Memory B cell (primary cell): ENCODE measurements around the gene GRB14.
A peak's percentile ranks its signal among the peaks of the same experiment; 100 is the strongest.
"Not testable (repeated sequence)": the region's sequence is repeated elsewhere in the genome, so short reads cannot be mapped to it uniquely, and the experiment has no call there.

ENCODE experiments used
- ATAC-seq: fragments of 150-1000 bp; cut with Tn5 transposase; 2 replicates; pipeline ENCODE4 v1.10.0; 2021; ENCODE audit warnings: low read depth, mild to moderate bottlenecking, moderate library complexity
- DNase-seq, 2 donors: peaks; one replicate each; pipeline ENCODE4 v3.0.0; 2022; ENCODE audit warnings: low spot score in 2 of 2
- H3K27ac Mint-ChIP-seq: one replicate; pipeline ENCODE4 v1.8.0; 2022; ENCODE audit warnings: mild to moderate bottlenecking, moderate library complexity, mixed read lengths
- H3K27me3 Mint-ChIP-seq: one replicate; pipeline ENCODE4 v1.8.0; 2022; ENCODE audit warnings: mixed read lengths
- H3K36me3 Mint-ChIP-seq: one replicate; pipeline ENCODE4 v1.8.0; 2022; ENCODE audit warnings: mild to moderate bottlenecking, mixed read lengths
- H3K4me1 Mint-ChIP-seq: one replicate; pipeline ENCODE4 v1.8.0; 2022; ENCODE audit warnings: mixed read lengths
- H3K4me3 Mint-ChIP-seq: one replicate; pipeline ENCODE4 v1.8.0; 2022; ENCODE audit warnings: mild to moderate bottlenecking, moderate library complexity, mixed read lengths
- H3K9me3 Mint-ChIP-seq: one replicate; pipeline ENCODE4 v1.8.0; 2022; ENCODE audit warnings: mixed read lengths

GRB14 gene

GRCh38 chr2:164642268-164642667 is 21.0 kb upstream of the GRB14 start:
- Mint-ChIP-seq H3K36me3 (peaks cover 5% of the 10 kb centered on the region), H3K27me3 (peaks cover 2% of the 10 kb centered on the region), H3K9me3 (peaks cover 16% of the 10 kb centered on the region), H3K4me3 (no peak overlapping the region), H3K4me1 (no peaks in the 10 kb centered on the region), H3K27ac (no peak overlapping the region)
- ATAC-seq, result no peak
- no peak for DNase-seq

- H3K36me3 Mint-ChIP-seq, H3K27ac Mint-ChIP-seq, H3K4me3 Mint-ChIP-seq, H3K27me3 Mint-ChIP-seq, ATAC-seq, H3K9me3 Mint-ChIP-seq, DNase-seq, H3K4me1 Mint-ChIP-seq: not testable (repeated sequence)
These were observed 7.0 kb upstream of the GRB14 start for GRCh38 chr2:164628319-164628718.

GRCh38 chr2:164625378-164625971 is 4.2 kb upstream of the GRB14 start:
- Mint-ChIP-seq H3K4me1 (peaks cover 3% of the 10 kb centered on the region), H3K9me3 (peaks cover 2% of the 10 kb centered on the region), H3K27me3 (peaks cover 9% of the 10 kb centered on the region), H3K4me3 (no peak overlapping the region), H3K36me3 (no peaks in the 10 kb centered on the region), H3K27ac (no peak overlapping the region)
- ATAC-seq (no peak), DNase-seq (no peak)

- H3K36me3 Mint-ChIP-seq, result no peaks in the 10 kb centered on the region
- ATAC-seq, result no peak
- no peaks in the 10 kb centered on the region for H3K9me3 Mint-ChIP-seq
- no peak overlapping the region for H3K4me3 Mint-ChIP-seq
- peaks cover 10% of the 10 kb centered on the region for H3K27me3 Mint-ChIP-seq
- no peak for DNase-seq
- peaks cover 3% of the 10 kb centered on the region for H3K4me1 Mint-ChIP-seq
- no peak overlapping the region for H3K27ac Mint-ChIP-seq
These were observed 3.0 kb upstream of the GRB14 start for GRCh38 chr2:164624316-164624715.

GRCh38 chr2:164622338-164623106 is 1.2 kb upstream of the GRB14 start:
- Mint-ChIP-seq H3K36me3 (no peaks in the 10 kb centered on the region), H3K27ac (no peak overlapping the region), H3K4me3 (peak overlapping the region; percentile 78), H3K4me1 (peaks cover 3% of the 10 kb centered on the region), H3K27me3 (peaks cover 12% of the 10 kb centered on the region), H3K9me3 (no peaks in the 10 kb centered on the region)
- DNase-seq (no peak), ATAC-seq (no peak)

GRCh38 chr2:164621764-164622105 is 453 bp upstream of the GRB14 start:
- no peak for DNase-seq
- no peaks in the 10 kb centered on the region for H3K9me3 Mint-ChIP-seq
- peak overlapping the region; percentile 78 for H3K4me3 Mint-ChIP-seq
- H3K4me1 Mint-ChIP-seq, result peaks cover 3% of the 10 kb centered on the region
- no peaks in the 10 kb centered on the region for H3K36me3 Mint-ChIP-seq
- no peak overlapping the region for H3K27ac Mint-ChIP-seq
- no peak for ATAC-seq
- H3K27me3 Mint-ChIP-seq, result peaks cover 14% of the 10 kb centered on the region

GRCh38 chr2:164620457-164620856 is 825 bp downstream of the GRB14 start:
- H3K27ac Mint-ChIP-seq, result no peak overlapping the region
- no peaks in the 10 kb centered on the region for H3K9me3 Mint-ChIP-seq
- no peaks in the 10 kb centered on the region for H3K36me3 Mint-ChIP-seq
- peak overlapping the region; percentile 70 for H3K4me3 Mint-ChIP-seq
- H3K27me3 Mint-ChIP-seq, result peaks cover 14% of the 10 kb centered on the region
- DNase-seq (no peak), ATAC-seq (no peak)
- H3K4me1 Mint-ChIP-seq, result peaks cover 3% of the 10 kb centered on the region

- no peak for ATAC-seq
- no peak overlapping the region for H3K4me3 Mint-ChIP-seq
- peaks cover 10% of the 10 kb centered on the region for H3K27me3 Mint-ChIP-seq
- peaks cover 3% of the 10 kb centered on the region for H3K4me1 Mint-ChIP-seq
- no peaks in the 10 kb centered on the region for H3K9me3 Mint-ChIP-seq
- no peak for DNase-seq
- H3K36me3 Mint-ChIP-seq, result no peaks in the 10 kb centered on the region
- no peak overlapping the region for H3K27ac Mint-ChIP-seq
These were observed 3.8 kb downstream of the GRB14 start for GRCh38 chr2:164617466-164617865.

GRCh38 chr2:164613321-164613982 is 7.8 kb downstream of the GRB14 start:
- Mint-ChIP-seq H3K27me3 (peaks cover 7% of the 10 kb centered on the region), H3K36me3 (no peaks in the 10 kb centered on the region)

GRCh38 chr2:164609790-164610189 is 11.5 kb downstream of the GRB14 start:
- Mint-ChIP-seq H3K27ac (no peak overlapping the region), H3K4me1 (no peaks in the 10 kb centered on the region), H3K36me3 (no peaks in the 10 kb centered on the region), H3K4me3 (no peak overlapping the region), H3K27me3 (peaks cover 6% of the 10 kb centered on the region), H3K9me3 (no peaks in the 10 kb centered on the region)
- DNase-seq, result no peak
- no peak for ATAC-seq

More at GRCh38 chr2:164613321-164613982, 7.8 kb downstream of the GRB14 start:
- Mint-ChIP-seq H3K9me3 (no peaks in the 10 kb centered on the region), H3K4me3 (no peak overlapping the region), H3K27ac (no peak overlapping the region), H3K4me1 (no peaks in the 10 kb centered on the region)
- no peak for DNase-seq
- ATAC-seq, result no peak

GRCh38 chr2:164606557-164606956 is 14.7 kb downstream of the GRB14 start:
- H3K27ac Mint-ChIP-seq, result no peak overlapping the region

GRCh38 chr2:164605295-164605694 is 16.0 kb downstream of the GRB14 start:
- DNase-seq (no peak), ATAC-seq (no peak)
- Mint-ChIP-seq H3K36me3 (no peaks in the 10 kb centered on the region), H3K27ac (no peak overlapping the region), H3K9me3 (no peaks in the 10 kb centered on the region), H3K4me1 (no peaks in the 10 kb centered on the region), H3K27me3 (peaks cover 2% of the 10 kb centered on the region), H3K4me3 (no peak overlapping the region)

More at GRCh38 chr2:164606557-164606956, 14.7 kb downstream of the GRB14 start:
- Mint-ChIP-seq H3K4me1 (no peaks in the 10 kb centered on the region), H3K4me3 (no peak overlapping the region), H3K27me3 (peaks cover 2% of the 10 kb centered on the region), H3K36me3 (no peaks in the 10 kb centered on the region), H3K9me3 (no peaks in the 10 kb centered on the region)
- DNase-seq, result no peak
- no peak for ATAC-seq

GRCh38 chr2:164600763-164601162 is 20.5 kb downstream of the GRB14 start:
- ATAC-seq, result no peak
- H3K27me3 Mint-ChIP-seq, result no peaks in the 10 kb centered on the region
- no peaks in the 10 kb centered on the region for H3K36me3 Mint-ChIP-seq
- no peaks in the 10 kb centered on the region for H3K4me1 Mint-ChIP-seq
- no peak for DNase-seq
- no peak overlapping the region for H3K4me3 Mint-ChIP-seq
- no peak overlapping the region for H3K27ac Mint-ChIP-seq
- no peaks in the 10 kb centered on the region for H3K9me3 Mint-ChIP-seq

GRCh38 chr2:164599954-164600589 is 21.2 kb downstream of the GRB14 start:
- DNase-seq (peak; percentile 11 to 21), ATAC-seq (peak; percentile 79)
- no peak overlapping the region for H3K4me3 Mint-ChIP-seq
- H3K4me1 Mint-ChIP-seq, result no peaks in the 10 kb centered on the region
- H3K36me3 Mint-ChIP-seq, result no peaks in the 10 kb centered on the region
- no peak overlapping the region for H3K27ac Mint-ChIP-seq
- H3K27me3 Mint-ChIP-seq, result peaks cover 4% of the 10 kb centered on the region
- H3K9me3 Mint-ChIP-seq, result no peaks in the 10 kb centered on the region
